GM23338 (cell line): ENCODE measurements around the gene LIPG. TPM values are rescaled to one million over a fixed set of nuclear protein-coding genes. Genes with fewer than 3 reads are reported as not detected.

Source experiments
- ATAC-seq: fragments of 200-7000 bp; cut with Tn5 transposase; 3 replicates; pipeline ENCODE4 v1.9.1; 2020
- DNase-seq: peaks from one replicate; pipeline ENCODE4 v3.0.0-alpha.2; 2015; ENCODE audit warnings: low spot score
- H2AFZ ChIP-seq: fragments of 200-600 bp; sonication (generic); 2 replicates; pipeline ENCODE4 v1.8.0; 2016; ENCODE audit warnings: antibody characterized with exemption, mild to moderate bottlenecking, moderate library complexity
- H3F3A ChIP-seq: fragments of 200-600 bp; sonication (generic); replicated peaks from 2 replicates; pipeline ENCODE4 v1.8.0; 2017; ENCODE audit warnings: antibody characterized with exemption, mixed run types, low read depth
- H3K27ac ChIP-seq: fragments of 200-600 bp; sonication (generic); 2 replicates; pipeline ENCODE4 v1.6.1; 2016; ENCODE audit warnings: low read depth
- H3K27me3 ChIP-seq: fragments of 200-600 bp; sonication (generic); 2 replicates; pipeline ENCODE4 v1.8.0; 2016; ENCODE audit warnings: mild to moderate bottlenecking, mixed run types, moderate library complexity; ENCODE audit not compliant: insufficient read depth
- H3K36me3 ChIP-seq: fragments of 200-600 bp; sonication (generic); 2 replicates; pipeline ENCODE4 v1.8.0; 2016; ENCODE audit warnings: mild to moderate bottlenecking; ENCODE audit not compliant: insufficient read depth
- H3K4me1 ChIP-seq: fragments of 200-600 bp; sonication (generic); 2 replicates; pipeline ENCODE4 v1.8.0; 2016; ENCODE audit warnings: mild to moderate bottlenecking, moderate library complexity; ENCODE audit not compliant: insufficient read depth
- H3K4me2 ChIP-seq: fragments of 200-600 bp; sonication (generic); 2 replicates; pipeline ENCODE4 v1.7.1; 2017; ENCODE audit warnings: mixed run types
- H3K4me3 ChIP-seq: fragments of 200-600 bp; sonication (generic); 2 replicates; pipeline ENCODE4 v1.6.1; 2016; ENCODE audit warnings: mixed run types
- H3K79me2 ChIP-seq: fragments of 200-600 bp; sonication (generic); replicated peaks from 2 replicates; pipeline ENCODE4 v1.8.0; 2017; ENCODE audit warnings: mild to moderate bottlenecking; ENCODE audit not compliant: insufficient read depth
- H3K9me2 ChIP-seq: fragments of 200-600 bp; sonication (generic); 2 replicates; pipeline ENCODE4 v1.8.0; 2017; ENCODE audit not compliant: insufficient read depth
- H4K20me1 ChIP-seq: fragments of 200-600 bp; sonication (generic); replicated peaks from 2 replicates; pipeline ENCODE4 v1.8.0; 2017; ENCODE audit warnings: mild to moderate bottlenecking; ENCODE audit not compliant: insufficient read depth
- H3K27ac Mint-ChIP-seq: 2 replicates; pipeline ENCODE4 v1.8.0; 2020; ENCODE audit warnings: inconsistent platforms, mild to moderate bottlenecking, moderate library complexity, mixed read lengths
- H3K27me3 Mint-ChIP-seq: 3 replicates; pipeline ENCODE4 v1.8.0; 2022; ENCODE audit warnings: low read depth, mild to moderate bottlenecking, moderate library complexity, mixed read lengths, inconsistent platforms; ENCODE audit not compliant: insufficient read depth, poor library complexity
- H3K36me3 Mint-ChIP-seq: 3 replicates; pipeline ENCODE4 v1.8.0; 2021; ENCODE audit warnings: low read depth, mild to moderate bottlenecking, inconsistent platforms, moderate library complexity, mixed read lengths
- H3K4me1 Mint-ChIP-seq: 3 replicates; pipeline ENCODE4 v1.8.0; 2020; ENCODE audit warnings: mild to moderate bottlenecking, inconsistent platforms, mixed read lengths
- H3K4me3 Mint-ChIP-seq: 3 replicates; pipeline ENCODE4 v1.8.0; 2021; ENCODE audit warnings: moderate library complexity, mild to moderate bottlenecking, inconsistent platforms, mixed read lengths
- H3K9me3 Mint-ChIP-seq: 3 replicates; pipeline ENCODE4 v1.8.0; 2020; ENCODE audit warnings: moderate library complexity, mild to moderate bottlenecking, inconsistent platforms, mixed read lengths
- CTCF ChIP-seq, 2 experiments: fragments of 200-600 bp in 1 of 2; sonication (generic) in 1 of 2; conservative IDR thresholded peaks; 2 replicates each; pipeline versions ENCODE4 v1.5.1 to v1.6.1; 2016 to 2017; ENCODE audit warnings: antibody characterized with exemption in 2 of 2, low read depth in 2 of 2, mild to moderate bottlenecking in 2 of 2, moderate library complexity in 1 of 2
- EZH2 ChIP-seq: fragments of 200-600 bp; sonication (generic); IDR thresholded peaks from one replicate; pipeline ENCODE4 v1.8.0; 2017; ENCODE audit warnings: antibody characterized with exemption, mild to moderate bottlenecking, low read depth; ENCODE audit not compliant: unreplicated experiment
- POLR2AphosphoS5 ChIP-seq: IDR thresholded peaks from 2 replicates; pipeline ENCODE4 v1.6.1; 2016; ENCODE audit warnings: antibody characterized with exemption, low read depth
- REST ChIP-seq: IDR thresholded peaks from one replicate; pipeline ENCODE4 v1.6.1; 2018; ENCODE audit warnings: antibody characterized with exemption; ENCODE audit not compliant: unreplicated experiment
- STAT1 ChIP-seq: IDR thresholded peaks from one replicate; pipeline ENCODE4 v1.6.1; 2016; ENCODE audit warnings: antibody characterized with exemption; ENCODE audit not compliant: unreplicated experiment
- ZNF114 ChIP-seq: fragments of 250-450 bp; sonication (Bioruptor Pico); IDR thresholded peaks from 2 replicates; pipeline ENCODE4 v1.5.0; 2020; ENCODE audit warnings: mild to moderate bottlenecking, moderate library complexity
- polyA plus RNA-seq: library from polyadenylated mRNA; unstranded; fragments of >200 nt; fragmentation: Nextera tagmentation; extraction: Ambion mirVana; gene quantifications from 2 replicates; pipeline ENCODE4 v1.2.1, GENCODE V29; 2016
- total RNA-seq: library from RNA; depleted of rRNA; stranded (reverse); fragments of >200 nt; shearing (Covaris generic); gene quantifications from 2 replicates; pipeline ENCODE4 v1.2.3, GENCODE V29; 2014

LIPG gene
- total and polyA plus RNA-seq, 2 experiments from 2014 or later, result 4.9 to 17.7 TPM

- TF ChIP-seq CTCF (conservative IDR thresholded peaks at IDR 0.05; ENCODE audit: low read depth in 2 of 2) (no peak), EZH2 (no peak), REST (no peak), STAT1 (no peak), ZNF114 (CRISPR knock-in tag) (no peak)
Observed at GRCh38 chr18:49621301-49621700, 59.4 kb downstream of the LIPG start (continued).

GRCh38 chr18:49621717-49622351, 60.0 kb downstream of the LIPG start:
- H3K9me3 Mint-ChIP-seq, result no peaks in the 10 kb centered on the region
- peaks cover 11% of the 10 kb centered on the region for H3K27me3 Mint-ChIP-seq
- DNase-seq, result no peak
- Histone ChIP-seq H3K9me2 (no peaks in the 10 kb centered on the region), H3K4me1 (no peaks in the 10 kb centered on the region), H4K20me1 (no peaks in the 10 kb centered on the region), H3K36me3 (no peaks in the 10 kb centered on the region), H3K4me3 (no peak overlapping the region), H3K79me2 (no peaks in the 10 kb centered on the region), H3F3A (no peaks in the 10 kb centered on the region), H3K27me3 (no peaks in the 10 kb centered on the region), H3K4me2 (no peak overlapping the region), H3K27ac (no peak overlapping the region), H2AFZ (0 out of 2 replicates have a peak overlapping the region, but pooled peaks have one; percentile 32)
- no peak for ATAC-seq
- TF ChIP-seq CTCF (conservative IDR thresholded peaks at IDR 0.05; ENCODE audit: low read depth in 2 of 2) (no peak), POLR2AphosphoS5 (no peak), ZNF114 (CRISPR knock-in tag) (no peak), STAT1 (no peak)
- peaks cover 10% of the 10 kb centered on the region for H3K4me1 Mint-ChIP-seq
- H3K36me3 Mint-ChIP-seq, result no peaks in the 10 kb centered on the region
- no peak overlapping the region for H3K4me3 Mint-ChIP-seq
- no peak overlapping the region for H3K27ac Mint-ChIP-seq
